ENCODE data around the gene KXD1.

Gene KXD1

DNA sequence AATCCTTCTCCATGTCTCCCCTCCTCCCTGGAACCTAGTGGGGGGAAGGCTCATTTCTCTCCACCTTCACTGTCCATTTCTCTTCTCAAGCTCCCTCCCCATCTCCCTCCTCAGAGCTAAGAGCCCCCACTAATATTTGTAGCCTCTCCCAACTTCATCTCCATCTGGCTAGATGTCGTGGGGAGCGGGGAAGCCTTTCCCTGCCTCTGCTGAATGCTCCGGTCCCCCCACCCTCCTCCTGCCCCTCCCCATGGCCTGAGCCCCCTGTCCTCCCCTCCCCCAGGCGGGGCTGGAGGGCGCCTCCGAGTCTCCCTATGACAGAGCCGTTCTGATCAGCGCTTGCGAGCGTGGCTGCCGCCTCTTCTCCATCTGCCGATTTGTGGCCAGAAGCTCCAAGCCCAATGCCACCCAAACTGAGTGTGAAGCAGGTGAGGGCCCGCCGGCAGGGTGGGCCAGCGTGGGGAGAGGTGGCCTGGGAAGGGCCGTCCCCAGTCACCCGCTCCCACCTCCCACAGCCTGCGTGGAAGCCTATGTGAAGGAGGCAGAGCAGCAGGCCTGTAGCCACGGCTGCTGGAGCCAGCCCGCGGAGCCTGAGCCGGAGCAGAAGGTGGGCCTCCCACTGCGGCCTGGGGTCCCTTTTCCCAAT lies 56.0 kb downstream of the KXD1 start:
- no peak for DNase-seq

DNA sequence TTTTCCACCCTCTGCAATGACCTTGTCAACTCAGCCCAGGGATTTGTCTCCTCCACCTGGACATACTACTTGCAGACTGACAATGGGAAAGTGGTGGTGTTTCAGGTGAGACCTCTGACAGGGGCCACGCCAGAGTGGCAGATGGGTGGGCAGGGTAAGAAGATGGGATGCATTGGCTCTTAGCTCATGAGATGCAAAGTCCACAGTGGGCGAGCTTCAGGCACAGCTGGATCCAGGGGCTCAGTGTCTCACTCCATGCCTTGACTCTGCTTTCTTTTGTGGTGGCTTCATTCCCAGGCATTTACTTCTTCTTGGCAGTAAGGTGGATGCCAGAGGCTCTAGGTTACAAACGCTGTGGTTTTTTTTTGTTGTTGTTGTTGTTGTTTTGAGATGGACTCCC lies 58.4 kb downstream of the KXD1 start:
- no peak for DNase-seq
- no peak for TF ChIP-seq GATA1 (IDR thresholded peaks at IDR 0.05; ENCODE audit: low read depth, low read length)
- TF ChIP-seq POLR2A (IDR thresholded peaks at IDR 0.05; ENCODE audit: low read length): no peak

More for the DNA sequence above, 56.0 kb downstream of the KXD1 start:
- no peak for TF ChIP-seq POLR2A (IDR thresholded peaks at IDR 0.05; ENCODE audit: low read length)
- no peak for TF ChIP-seq GATA1 (IDR thresholded peaks at IDR 0.05; ENCODE audit: low read depth, low read length)

DNA sequence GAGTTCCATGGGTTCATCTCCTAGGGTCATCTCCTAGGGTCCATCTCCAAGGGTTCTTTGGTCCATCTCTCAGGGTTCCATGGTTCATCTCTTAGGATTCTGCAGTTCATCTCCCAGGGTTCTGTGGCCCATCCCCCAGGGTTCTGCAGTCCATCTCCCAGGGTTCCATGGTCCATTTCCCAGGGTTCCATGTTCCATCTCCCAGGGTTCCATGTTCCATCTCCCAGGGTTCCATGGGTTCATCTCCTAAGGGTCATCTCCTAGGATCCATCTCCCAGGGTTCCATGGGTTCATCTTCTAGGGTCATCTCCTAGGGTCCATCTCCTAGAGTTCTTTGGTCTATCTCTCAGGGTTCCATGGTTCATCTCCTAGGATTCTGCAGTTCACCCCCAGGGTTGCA lies 59.9 kb downstream of the KXD1 start:
- no peak for DNase-seq
- TF ChIP-seq GATA1 (IDR thresholded peaks at IDR 0.05; ENCODE audit: low read depth, low read length): no peak
- no peak for TF ChIP-seq POLR2A (IDR thresholded peaks at IDR 0.05; ENCODE audit: low read length)

DNA sequence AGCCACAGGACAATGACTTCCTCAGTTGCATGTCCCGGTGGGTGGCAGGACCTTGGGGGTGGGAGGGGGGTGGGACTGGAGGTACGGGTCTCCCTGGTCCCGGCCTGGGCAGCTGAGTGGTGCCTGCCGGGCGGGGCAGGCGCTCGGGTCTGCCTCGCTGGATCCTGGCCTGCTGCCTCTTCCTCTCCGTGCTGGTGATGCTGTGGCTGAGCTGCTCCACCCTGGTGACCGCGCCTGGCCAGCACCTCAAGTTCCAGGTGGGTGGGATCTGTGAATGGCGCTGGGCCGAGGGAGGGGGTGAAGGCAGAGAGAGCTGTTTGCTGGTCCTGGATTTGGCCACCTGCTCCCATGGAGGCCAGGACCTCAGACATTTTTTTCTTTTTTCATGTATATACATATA lies 60.6 kb downstream of the KXD1 start:
- DNase-seq: no peak
- TF ChIP-seq POLR2A (IDR thresholded peaks at IDR 0.05; ENCODE audit: low read length): no peak
- TF ChIP-seq GATA1 (IDR thresholded peaks at IDR 0.05; ENCODE audit: low read depth, low read length): no peak
